Subcutaneous preadipocyte (primary cell): Measurements from ENCODE around the gene STRN4. TPM values are rescaled to one million over a fixed set of nuclear protein-coding genes. Genes with fewer than 3 reads are reported as not detected.

Source experiments
- small RNA-seq: library from RNA; depleted of rRNA; stranded (forward); fragments of <200 nt; gene quantifications from one replicate; pipeline ENCODE3, GENCODE V24; 2012
- total RNA-seq: library from RNA; depleted of rRNA; stranded (reverse); fragments of >200 nt; gene quantifications from 2 replicates; pipeline ENCODE4 v1.2.3, GENCODE V29; 2012

The STRN4 gene
- total RNA-seq = 55.1 and 74.7 TPM in 2 replicates

GRCh38 chr19:46746281-46747057 lies at the start of gene STRN4:
STRN4 (minus strand) TSS chr19:46746450; CDS start chr19:46746430, 20 bp downstream.

DNA sequence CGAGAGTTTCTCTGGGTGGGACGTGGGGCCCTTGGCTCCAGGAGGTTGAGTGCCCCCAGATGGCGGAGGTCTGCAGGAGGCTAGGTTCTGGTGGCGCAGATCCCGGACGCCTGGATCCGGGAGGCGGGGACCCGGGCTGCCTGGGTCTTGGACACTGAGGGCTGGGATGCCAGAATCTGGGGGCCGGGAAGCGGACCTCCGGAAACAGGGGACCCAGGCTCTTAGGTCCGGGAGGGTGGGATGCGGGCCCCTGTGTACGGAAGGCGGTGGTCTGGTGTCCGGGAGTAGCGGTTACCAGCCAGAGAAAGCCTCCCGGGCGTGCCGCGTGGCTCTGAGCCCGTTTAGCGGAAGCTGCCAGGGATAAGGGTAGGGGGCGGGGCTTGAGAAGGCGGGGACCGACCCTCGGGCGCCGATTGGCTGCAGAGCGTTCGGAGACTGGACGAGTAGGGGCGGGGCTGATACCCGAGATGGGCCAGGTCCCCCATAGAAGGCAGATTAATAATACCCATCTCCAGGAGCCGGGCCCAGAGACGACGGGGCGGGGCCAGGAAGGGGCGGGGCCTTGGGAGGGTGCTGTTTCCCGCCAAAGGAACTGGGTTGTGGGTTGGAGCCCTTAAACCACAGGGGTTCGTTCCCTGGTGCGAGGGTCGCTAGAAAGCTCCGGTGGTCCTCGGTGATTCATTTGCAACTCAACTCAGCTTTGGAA lies 42.2 kb upstream of the STRN4 start, which contains the start of gene SLC1A5:
SLC1A5 (minus strand) TSS at position 333 of the 706 bp plus-strand sequence. CDS start 629 bp downstream, outside the sequence.

GRCh38 chr19:46745521-46746280 lies 549 bp downstream of the STRN4 start, which contains the start of gene FKRP:
FKRP (plus strand) TSS chr19:46746057; CDS start chr19:46755451, 9,394 bp downstream.

DNA sequence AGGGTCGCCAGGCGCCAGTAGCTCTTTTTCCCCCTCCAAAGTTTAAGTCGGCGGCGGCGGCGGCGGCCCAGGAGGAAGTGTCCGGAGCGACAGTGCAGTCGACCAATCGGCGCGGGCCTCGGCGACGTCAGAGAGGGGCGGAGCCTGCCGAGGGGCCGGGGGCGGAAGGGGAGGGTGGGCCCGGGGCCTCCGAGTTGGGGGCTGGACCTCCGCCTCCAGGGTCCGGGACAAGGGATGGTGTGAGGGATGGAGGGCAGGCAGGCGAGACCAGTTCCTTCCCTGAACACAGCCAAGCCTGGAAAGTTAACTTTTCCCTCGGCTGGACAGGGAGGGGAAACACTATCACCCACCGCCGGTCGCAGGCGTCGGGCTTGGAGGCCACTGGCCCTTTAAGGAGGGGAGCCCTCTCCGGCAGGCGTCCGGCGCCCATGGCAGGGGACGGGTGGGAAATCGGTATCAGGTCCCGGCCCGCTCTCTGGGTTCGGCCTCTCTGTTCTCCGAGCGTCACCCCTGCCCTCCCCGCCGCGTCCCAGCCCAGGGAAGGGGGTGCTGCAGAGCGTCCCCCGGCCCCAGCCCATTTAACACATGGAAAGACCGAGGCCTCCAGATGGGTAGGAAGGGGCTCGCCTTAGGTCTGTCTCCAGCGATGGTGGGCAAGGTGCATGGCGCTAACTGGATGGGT lies 29.1 kb downstream of the STRN4 start, which contains the start of gene PRKD2:
PRKD2 (minus strand) TSS at position 81 of the 682 bp plus-strand sequence. CDS start 744 bp downstream, outside the sequence.

Small RNA genes lying within 50 kb of the gene (small RNA-seq; reads per million reads assigned to genes)
- gene MIR320E (0.36 reads per million, percentile 15 among the genes with 10 or more reads in this experiment), gene RF00019 (not detected), gene RN7SL364P (not detected)

Other genes starting within 250 kb of the STRN4 start
- 201 and 214 TPM in 2 replicates for gene CALM3, start 145.1 kb downstream of the STRN4 start, total RNA-seq
- 7.0 and 9.6 TPM in 2 replicates for gene PTGIR, start 121.4 kb downstream of the STRN4 start, total RNA-seq
- gene GNG8, start 110.2 kb downstream of the STRN4 start, total RNA-seq = not detected in 2 replicates
- gene DACT3, start 85.3 kb downstream of the STRN4 start, total RNA-seq = 1.1 and 2.2 TPM in 2 replicates
- 5.1 and 7.2 TPM in 2 replicates for gene PRKD2, start 29.3 kb downstream of the STRN4 start, total RNA-seq
- gene FKRP, start 393 bp downstream of the STRN4 start, total RNA-seq = 11.0 and 20.1 TPM in 2 replicates
- gene SLC1A5, start 42.1 kb upstream of the STRN4 start, total RNA-seq = 65.0 and 80.7 TPM in 2 replicates
- 121 and 144 TPM in 2 replicates for gene AP2S1, start 104.4 kb upstream of the STRN4 start, total RNA-seq
- 26.5 and 41.2 TPM in 2 replicates for gene ARHGAP35, start 114.5 kb upstream of the STRN4 start, total RNA-seq